ENCODE data around the gene ARID5B.

DNA sequence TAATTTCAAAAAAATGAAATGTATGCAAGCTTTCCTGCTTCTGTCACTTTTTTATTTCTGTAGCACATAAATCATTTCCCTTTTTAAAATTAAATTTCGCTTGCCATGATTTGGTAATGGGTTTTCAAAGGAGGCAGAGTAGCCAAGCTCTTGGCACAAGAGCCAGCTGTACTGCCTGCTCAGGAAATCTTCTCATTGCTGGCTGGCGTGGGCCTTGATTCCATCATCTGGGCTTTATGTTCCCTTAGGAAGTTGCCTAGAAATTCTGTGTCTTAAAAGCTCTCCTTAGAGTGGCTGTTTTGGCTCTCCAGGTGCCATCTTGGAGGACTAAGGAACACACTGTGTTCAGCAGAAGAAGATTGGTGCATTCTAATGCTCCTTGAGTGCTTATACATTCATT, 107.4 kb downstream of the ARID5B start:
- TF ChIP-seq BHLHE40 (IDR thresholded peaks at IDR 0.05; ENCODE audit: low read depth, low read length) (no peak), POLR2A (IDR thresholded peaks at IDR 0.05; ENCODE audit: low read depth, low read length) (no peak), SMC3 (IDR thresholded peaks at IDR 0.05; ENCODE audit: low read depth, low read length) (no peak), NFE2L2 (IDR thresholded peaks at IDR 0.05; ENCODE audit: low read depth, low read length) (no peak), RAD21 (IDR thresholded peaks at IDR 0.05; ENCODE audit: low read length) (no peak)
- TF ChIP-seq, protein P1, sequence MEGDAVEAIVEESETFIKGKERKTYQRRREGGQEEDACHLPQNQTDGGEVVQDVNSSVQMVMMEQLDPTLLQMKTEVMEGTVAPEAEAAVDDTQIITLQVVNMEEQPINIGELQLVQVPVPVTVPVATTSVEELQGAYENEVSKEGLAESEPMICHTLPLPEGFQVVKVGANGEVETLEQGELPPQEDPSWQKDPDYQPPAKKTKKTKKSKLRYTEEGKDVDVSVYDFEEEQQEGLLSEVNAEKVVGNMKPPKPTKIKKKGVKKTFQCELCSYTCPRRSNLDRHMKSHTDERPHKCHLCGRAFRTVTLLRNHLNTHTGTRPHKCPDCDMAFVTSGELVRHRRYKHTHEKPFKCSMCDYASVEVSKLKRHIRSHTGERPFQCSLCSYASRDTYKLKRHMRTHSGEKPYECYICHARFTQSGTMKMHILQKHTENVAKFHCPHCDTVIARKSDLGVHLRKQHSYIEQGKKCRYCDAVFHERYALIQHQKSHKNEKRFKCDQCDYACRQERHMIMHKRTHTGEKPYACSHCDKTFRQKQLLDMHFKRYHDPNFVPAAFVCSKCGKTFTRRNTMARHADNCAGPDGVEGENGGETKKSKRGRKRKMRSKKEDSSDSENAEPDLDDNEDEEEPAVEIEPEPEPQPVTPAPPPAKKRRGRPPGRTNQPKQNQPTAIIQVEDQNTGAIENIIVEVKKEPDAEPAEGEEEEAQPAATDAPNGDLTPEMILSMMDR (conservative IDR thresholded peaks at IDR 0.05; ENCODE audit: low read depth, low read length), result no peak
- TF ChIP-seq, protein P2, sequence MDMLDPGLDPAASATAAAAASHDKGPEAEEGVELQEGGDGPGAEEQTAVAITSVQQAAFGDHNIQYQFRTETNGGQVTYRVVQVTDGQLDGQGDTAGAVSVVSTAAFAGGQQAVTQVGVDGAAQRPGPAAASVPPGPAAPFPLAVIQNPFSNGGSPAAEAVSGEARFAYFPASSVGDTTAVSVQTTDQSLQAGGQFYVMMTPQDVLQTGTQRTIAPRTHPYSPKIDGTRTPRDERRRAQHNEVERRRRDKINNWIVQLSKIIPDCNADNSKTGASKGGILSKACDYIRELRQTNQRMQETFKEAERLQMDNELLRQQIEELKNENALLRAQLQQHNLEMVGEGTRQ (IDR thresholded peaks at IDR 0.05; ENCODE audit: low read depth, low read length), result no peak
